Measurements from ENCODE around the gene TSPAN9.

- TF ChIP-seq CTCF (IDR thresholded peaks at IDR 0.05) (no peak), POLR2AphosphoS5 (IDR thresholded peaks at IDR 0.05) (no peak), POLR2A (IDR thresholded peaks at IDR 0.05) (no peak)
These were observed 164.4 kb downstream of the TSPAN9 start for GRCh38 chr12:3241621-3242020.
